GM12878 (cell line): ENCODE results near the gene TTI1. TPM values are rescaled to one million over a fixed set of nuclear protein-coding genes. Genes with fewer than 3 reads are reported as not detected.

Experiments used
- ATAC-seq: fragments of 200-7000 bp; cut with Tn5 transposase; 3 replicates; pipeline ENCODE4 v1.9.1; 2020; ENCODE audit warnings: mild to moderate bottlenecking, moderate library complexity
- BruUV-seq: library from RNA; stranded (reverse); fragments of 400-500 nt; replicated peaks from 2 replicates; lab custom pipeline; 2021; lab: Mats Ljungman, UMichigan
- CTCF ChIA-PET: fragments of 300-600 bp; sonication (Branson Sonifier 250); formaldehyde crosslinking; extraction: SDS; loops from one replicate; lab custom pipeline; 2021; ENCODE audit warnings: inconsistent platforms; lab: Yijun Ruan, JAX
- POLR2A ChIA-PET: fragments of 350-600 bp; formaldehyde crosslinking; extraction: SDS; loops from one replicate; lab custom pipeline; 2021; ENCODE audit warnings: inconsistent platforms; lab: Charles Lee
- RAD21 ChIA-PET: fragments of 300-600 bp; sonication (Branson Sonifier 250); formaldehyde crosslinking; loops from one replicate; lab custom pipeline; 2023; ENCODE audit warnings: antibody characterized with exemption; ENCODE audit not compliant: unreplicated experiment; lab: Charles Lee
- SMC1A ChIA-PET: fragments of 300-600 bp; sonication (Branson Sonifier 250); formaldehyde crosslinking; loops from one replicate; lab custom pipeline; 2023; ENCODE audit not compliant: unreplicated experiment, uncharacterized antibody; lab: Charles Lee
- DNase-seq: peaks from one replicate; pipeline ENCODE4 v3.0.0-alpha.2; 2011; ENCODE audit warnings: low read depth, low spot score
- FAIRE-seq: peaks from 3 replicates; lab custom pipeline; 2011; peaks lifted over from hg19 to GRCh38; lab: Jason Lieb, UNC
- H2AFZ ChIP-seq: 2 replicates; pipeline ENCODE4 v1.6.0; 2011; ENCODE audit warnings: low read depth, low read length, control low read depth; ENCODE audit not compliant: control insufficient read depth
- H3K27ac ChIP-seq: 2 replicates; pipeline ENCODE4 v1.5.1; 2011; ENCODE audit warnings: control low read depth; ENCODE audit not compliant: control insufficient read depth, insufficient read depth
- H3K27me3 ChIP-seq, 2 experiments: replicated peaks in 1 of 2; 2 replicates each; pipeline versions ENCODE4 v1.6.0 to v1.6.1; 2011; ENCODE audit warnings: low read length in 1 of 2; ENCODE audit not compliant: control insufficient read depth in 2 of 2, insufficient read depth in 2 of 2
- H3K36me3 ChIP-seq, 2 experiments: 2 replicates each; pipeline ENCODE4 v1.5.1; 2011; ENCODE audit warnings: low read length in 1 of 2; ENCODE audit not compliant: control insufficient read depth in 2 of 2, insufficient read depth in 2 of 2
- H3K4me1 ChIP-seq: 2 replicates; pipeline ENCODE4 v1.6.1; 2011; ENCODE audit warnings: mild to moderate bottlenecking, low read length, moderate library complexity, mixed read lengths; ENCODE audit not compliant: control insufficient read depth, insufficient read depth
- H3K4me2 ChIP-seq: 2 replicates; pipeline ENCODE4 v1.6.0; 2011; ENCODE audit warnings: control low read depth; ENCODE audit not compliant: control insufficient read depth, insufficient read depth
- H3K4me3 ChIP-seq: fragments of 200-600 bp; sonication (generic); 2 replicates; pipeline ENCODE4 v1.5.1; 2016
- H3K79me2 ChIP-seq: 2 replicates; pipeline ENCODE4 v1.6.0; 2011; ENCODE audit warnings: low read length; ENCODE audit not compliant: control insufficient read depth, insufficient read depth
- H3K9ac ChIP-seq: 2 replicates; pipeline ENCODE4 v1.8.0; 2011; ENCODE audit warnings: low read length, control low read depth, mixed read lengths; ENCODE audit not compliant: control insufficient read depth, insufficient read depth
- H3K9me3 ChIP-seq: replicated peaks from 3 replicates; pipeline ENCODE4 v1.5.1; 2011; ENCODE audit warnings: mild to moderate bottlenecking, low read length; ENCODE audit not compliant: control insufficient read depth, insufficient read depth
- H4K20me1 ChIP-seq: 2 replicates; pipeline ENCODE4 v1.6.0; 2011; ENCODE audit not compliant: control insufficient read depth, insufficient read depth
- BACH1 ChIP-seq: fragments of 450-650 bp; IDR thresholded peaks from 2 replicates; pipeline ENCODE4 v1.6.1; 2017; ENCODE audit warnings: mild to moderate bottlenecking, borderline replicate concordance
- CHD1 ChIP-seq: IDR thresholded peaks from 2 replicates; pipeline ENCODE4 v1.6.1; 2012; ENCODE audit warnings: low read depth, low read length, improper control_type of control experiment
- FOS ChIP-seq: IDR thresholded peaks from 3 replicates; pipeline ENCODE4 v1.6.1; 2011; ENCODE audit warnings: borderline replicate concordance; ENCODE audit not compliant: insufficient read length; ENCODE audit errors: extremely low read depth
- HDAC2 ChIP-seq: fragments of 200-600 bp; sonication (generic); IDR thresholded peaks from 2 replicates; pipeline ENCODE4 v1.6.1; 2017
- IKZF1 ChIP-seq: fragments of 450-650 bp; conservative IDR thresholded peaks from 2 replicates; pipeline ENCODE4 v1.6.1; 2017; ENCODE audit warnings: antibody characterized with exemption, mild to moderate bottlenecking
- IRF4 ChIP-seq: IDR thresholded peaks from 2 replicates; pipeline ENCODE4 v1.6.1; 2011; ENCODE audit warnings: low read depth, low read length
- LARP7 ChIP-seq: fragments of 450-650 bp; IDR thresholded peaks from 2 replicates; pipeline ENCODE4 v1.6.1; 2017; ENCODE audit warnings: mild to moderate bottlenecking
- NR2C1 ChIP-seq: fragments of 450-650 bp; IDR thresholded peaks from 2 replicates; pipeline ENCODE4 v1.6.1; 2017; ENCODE audit warnings: antibody characterized with exemption, mild to moderate bottlenecking, moderate library complexity
- PML ChIP-seq: IDR thresholded peaks from 2 replicates; pipeline ENCODE4 v1.6.1; 2012; ENCODE audit warnings: low read length, inconsistent platforms
- POU2F2 ChIP-seq: IDR thresholded peaks from 3 replicates; pipeline ENCODE4 v1.6.1; 2011; ENCODE audit warnings: low read depth, mild to moderate bottlenecking, low read length, borderline replicate concordance
- RUNX3 ChIP-seq: IDR thresholded peaks from 2 replicates; pipeline ENCODE4 v1.6.1; 2012; ENCODE audit warnings: low read length, inconsistent platforms
- STAT1 ChIP-seq: fragments of 450-650 bp; conservative IDR thresholded peaks from 2 replicates; pipeline ENCODE4 v1.6.1; 2014; ENCODE audit warnings: antibody characterized with exemption, mild to moderate bottlenecking
- TAF1 ChIP-seq: IDR thresholded peaks from 2 replicates; pipeline ENCODE4 v1.6.1; 2011; ENCODE audit warnings: mild to moderate bottlenecking, low read depth, low read length, borderline replicate concordance
- ZBED1 ChIP-seq: IDR thresholded peaks from 2 replicates; pipeline ENCODE4 v1.6.1; 2016; ENCODE audit warnings: borderline replicate concordance
- ZNF207 ChIP-seq: fragments of 450-650 bp; IDR thresholded peaks from 2 replicates; pipeline ENCODE4 v1.6.1; 2014; ENCODE audit warnings: antibody characterized with exemption, mild to moderate bottlenecking, borderline replicate concordance
- WGBS: methylation state at CpG from one replicate; pipeline ENCODE4 v1.1.6; 2016; ENCODE audit warnings: low lambda C conversion rate; ENCODE audit not compliant: insufficient replicate concordance, insufficient coverage; ENCODE audit errors: missing lambda C conversion rate; 5-methylcytosine and 5-hydroxymethylcytosine counted together
- in situ Hi-C: fragments of 300-500 bp; cut with MboI; formaldehyde crosslinking; loops from 9 replicates; pipeline ENCODE4 v1.14.3; 2018; ENCODE audit warnings: mixed read lengths
- intact Hi-C: fragments of 100-400 bp; cut with micrococcal nuclease; formaldehyde crosslinking; loops from one replicate; pipeline ENCODE4 v1.14.2; 2022; ENCODE audit not compliant: unreplicated experiment
- polyA plus RNA-seq, 11 experiments: library from polyadenylated mRNA; depleted of rRNA in 4 of 11; unstranded in 6 of 11; stranded (reverse) in 5 of 11; fragments of >200 nt; fragmentation: Nextera tagmentation in 4 of 11; fragmentation: Illumina TruSeq in 1 of 11; extraction: Ambion mirVana in 4 of 11; extraction: Trizol in 1 of 11; gene quantifications; 1 replicate in 1 of 11; 2 replicates in 10 of 11; pipeline versions ENCODE4 v1.2.1 to v1.2.3, GENCODE V29; 2011 to 2016; ENCODE audit warnings: inconsistent platforms in 2 of 11, missing spikeins in 2 of 11, low read depth in 1 of 11
- total RNA-seq, 4 experiments: library from RNA; depleted of rRNA in 3 of 4; stranded (reverse); fragments of >200 nt in 3 of 4; fragmentation: Illumina TruSeq in 1 of 4; extraction: Trizol in 1 of 4; gene quantifications; 2 replicates each; pipeline versions ENCODE4 v1.2.1 to v1.2.3, GENCODE V29; 2013 to 2021

Gene TTI1
- total and polyA plus RNA-seq, 10 of the 15 experiments (the other 5 are each of a cell fraction or from before 2014, with no cell fraction given), result 5.3 to 44.6 (median 24.9) TPM

DNA sequence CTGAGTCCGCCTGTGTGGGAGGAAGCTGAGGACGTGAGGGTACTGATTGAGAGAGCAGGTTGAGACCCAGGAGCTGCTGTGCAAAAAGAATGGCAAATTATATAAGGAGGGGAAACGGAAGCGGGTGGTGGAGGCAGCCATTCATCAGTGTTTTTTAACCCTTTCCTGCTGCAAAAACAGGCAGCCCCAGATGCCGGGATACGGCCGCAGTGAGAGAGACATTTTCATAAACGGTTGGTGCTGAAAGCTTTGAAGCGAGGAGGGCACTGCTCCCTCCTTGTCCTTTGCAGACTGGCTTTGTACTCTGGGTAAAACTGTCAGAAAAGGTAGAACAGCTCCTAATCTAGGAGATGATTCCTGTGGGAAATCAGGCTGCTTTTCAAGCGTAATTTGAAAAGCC is 56.4 kb downstream of the TTI1 start:
- no TSS peak for BruUV-seq
- ChIA-PET SMC1A (no interaction called here), POLR2A (no interaction called here), CTCF (no interaction called here), RAD21 (no interaction called here)
- no peaks in the 10 kb centered on the region for H4K20me1 ChIP-seq
- no peak overlapping the region for H3K9ac ChIP-seq
- no peaks in the 10 kb centered on the region for H3K79me2 ChIP-seq
- DNase-seq (no peak), FAIRE-seq (no peak), ATAC-seq (no peak)
- no peaks in the 10 kb centered on the region for H3K9me3 ChIP-seq
- no peaks in the 10 kb centered on the region for H3K4me1 ChIP-seq
- no peak overlapping the region for H3K4me2 ChIP-seq
- intact Hi-C loops (no loop called here), in situ Hi-C loops (no loop called here)
- no peak overlapping the region for H3K27ac ChIP-seq
- H3K27me3 ChIP-seq, result no peaks in the 10 kb centered on the region
- no peak overlapping the region for H2AFZ ChIP-seq
- no peaks in the 10 kb centered on the region for H3K36me3 ChIP-seq
- no peak overlapping the region for H3K4me3 ChIP-seq
- WGBS, result 23% methylated on average over 9 of the region's 10 CpGs
- TF ChIP-seq RUNX3 (no peak), PML (no peak), FOS (no peak), ZBED1 (no peak), STAT1 (no peak)

GRCh38 chr20:37973059-37973910 is 60.0 kb downstream of the TTI1 start:
- POLR2A ChIA-PET, result interaction anchor here (0.6 kb wide), 1 partner anchor 277 kb away, joined by 7 read pairs; no protein-coding TSS in a partner anchor
- H2AFZ ChIP-seq, result no peak overlapping the region
- RAD21 ChIA-PET, result no interaction called here
- H3K27me3 ChIP-seq, result no peaks in the 10 kb centered on the region
- no peaks in the 10 kb centered on the region; the same call in 1 of the 2 replicates for H3K4me1 ChIP-seq
- no peak overlapping the region for H3K4me2 ChIP-seq
- FAIRE-seq (no peak), ATAC-seq (no peak)
- H3K36me3 ChIP-seq, result no peaks in the 10 kb centered on the region
- H3K27ac ChIP-seq, result no peak overlapping the region
- 79% methylated on average over 12 of the region's 12 CpGs for WGBS
- no peaks in the 10 kb centered on the region; the same call in 2 of the 3 replicates for H3K9me3 ChIP-seq
- CTCF ChIA-PET, result no interaction called here
- no peak overlapping the region for H3K9ac ChIP-seq
- in situ Hi-C loops, result no loop called here
- no peaks in the 10 kb centered on the region for H4K20me1 ChIP-seq
- TF ChIP-seq LARP7 (no peak), CHD1 (no peak), BACH1 (no peak), IKZF1 (no peak), HDAC2 (no peak), POU2F2 (no peak), IRF4 (no peak), TAF1 (no peak), NR2C1 (no peak), ZNF207 (no peak), PML (no peak)
- TF ChIP-seq, all 136 proteins: peak for 0
- SMC1A ChIA-PET, result interaction anchor here (1.6 kb wide), 1 partner anchor 15 kb away, joined by 3 read pairs; no protein-coding TSS in a partner anchor
- intact Hi-C loops, result no loop called here
- H3K79me2 ChIP-seq, result no peaks in the 10 kb centered on the region
- no TSS peak for BruUV-seq
- DNase-seq, result no peak
- no peak overlapping the region for H3K4me3 ChIP-seq
